ENCODE results near the gene CMTR1.

GRCh38 chr6:37478827-37479226 lies 45.8 kb downstream of the CMTR1 start:
- TF ChIP-seq GABPA (IDR thresholded peaks at IDR 0.05; ENCODE audit: low read depth) = no peak
- no peak for TF ChIP-seq CTCF (IDR thresholded peaks at IDR 0.05; ENCODE audit: insufficient read depth, low read length)
